ENCODE measurements around the gene PHF21A. TPM values are rescaled to one million over a fixed set of nuclear protein-coding genes. Genes with fewer than 3 reads are reported as not detected.
A peak's percentile ranks its signal among the peaks of the same experiment; 100 is the strongest.

The PHF21A gene
- total and polyA plus RNA-seq, 2 of the 13 experiments (the other 11 are each of a cell fraction or from before 2014, with no cell fraction given) = 4.1 to 34.6 TPM

DNA sequence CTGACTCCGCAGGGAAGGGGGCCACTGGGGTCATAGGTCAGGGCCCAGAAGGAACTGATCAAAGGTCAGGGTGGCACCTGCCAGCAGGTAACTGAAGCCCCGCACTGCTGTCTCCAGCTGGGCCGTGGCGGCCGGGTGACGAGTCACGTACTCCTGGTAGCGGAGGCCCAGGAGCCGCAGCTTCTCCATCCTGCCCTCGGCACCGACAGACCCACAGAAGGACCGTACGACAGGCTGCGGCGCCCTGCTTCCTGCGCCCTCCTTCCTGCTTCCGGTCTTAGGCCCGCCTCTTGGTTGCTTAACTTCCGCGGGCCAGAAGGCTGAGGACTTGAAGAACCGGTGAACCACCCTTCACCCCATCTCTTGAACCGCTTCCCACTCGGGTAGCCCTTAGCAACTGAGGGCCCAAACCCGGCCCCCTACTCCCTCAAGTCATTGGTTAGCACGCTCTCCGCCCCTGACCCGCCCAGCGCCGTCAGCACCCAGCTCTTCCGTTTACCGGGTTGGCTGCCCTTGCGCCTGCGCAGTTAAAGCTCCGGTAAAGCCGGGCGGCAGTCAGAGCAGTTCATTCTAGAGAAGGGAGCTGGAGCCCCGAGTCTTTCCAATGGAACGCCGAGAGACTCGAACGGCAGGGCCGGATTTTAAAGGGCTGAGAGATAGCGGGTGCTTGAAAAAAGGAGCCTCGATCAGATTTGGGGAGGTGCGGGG, 203.5 kb downstream of the PHF21A start, which contains the start of gene PEX16 (continued):
- TF ChIP-seq, protein P1, sequence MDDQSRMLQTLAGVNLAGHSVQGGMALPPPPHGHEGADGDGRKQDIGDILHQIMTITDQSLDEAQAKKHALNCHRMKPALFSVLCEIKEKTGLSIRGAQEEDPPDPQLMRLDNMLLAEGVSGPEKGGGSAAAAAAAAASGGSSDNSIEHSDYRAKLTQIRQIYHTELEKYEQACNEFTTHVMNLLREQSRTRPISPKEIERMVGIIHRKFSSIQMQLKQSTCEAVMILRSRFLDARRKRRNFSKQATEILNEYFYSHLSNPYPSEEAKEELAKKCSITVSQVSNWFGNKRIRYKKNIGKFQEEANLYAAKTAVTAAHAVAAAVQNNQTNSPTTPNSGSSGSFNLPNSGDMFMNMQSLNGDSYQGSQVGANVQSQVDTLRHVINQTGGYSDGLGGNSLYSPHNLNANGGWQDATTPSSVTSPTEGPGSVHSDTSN (CRISPR knock-in tag; IDR thresholded peaks at IDR 0.05; ENCODE audit: borderline replicate concordance) = no peak
- TF ChIP-seq RARG (CRISPR knock-in tag; IDR thresholded peaks at IDR 0.05; ENCODE audit: low read depth) = peak; percentile 71; the same call in 1 of the 2 replicates
- no peak for TF ChIP-seq ZNF24 (IDR thresholded peaks at IDR 0.05)
- TF ChIP-seq KLF16 (CRISPR knock-in tag; IDR thresholded peaks at IDR 0.05) = no peak; a peak in 1 of 4 replicates
- 0 out of 2 replicates have a peak, but pooled peaks have one; percentile 8 for TF ChIP-seq FOXA3 (CRISPR knock-in tag; IDR thresholded peaks at IDR 0.05)
- TF ChIP-seq, protein P2, sequence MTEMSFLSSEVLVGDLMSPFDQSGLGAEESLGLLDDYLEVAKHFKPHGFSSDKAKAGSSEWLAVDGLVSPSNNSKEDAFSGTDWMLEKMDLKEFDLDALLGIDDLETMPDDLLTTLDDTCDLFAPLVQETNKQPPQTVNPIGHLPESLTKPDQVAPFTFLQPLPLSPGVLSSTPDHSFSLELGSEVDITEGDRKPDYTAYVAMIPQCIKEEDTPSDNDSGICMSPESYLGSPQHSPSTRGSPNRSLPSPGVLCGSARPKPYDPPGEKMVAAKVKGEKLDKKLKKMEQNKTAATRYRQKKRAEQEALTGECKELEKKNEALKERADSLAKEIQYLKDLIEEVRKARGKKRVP (CRISPR knock-in tag; IDR thresholded peaks at IDR 0.05) = no peak
- no peak for TF ChIP-seq ZNF839 (CRISPR knock-in tag; IDR thresholded peaks at IDR 0.05; ENCODE audit: borderline replicate concordance)
- no peak for TF ChIP-seq ZC3H13 (CRISPR knock-in tag; IDR thresholded peaks at IDR 0.05)
- no peak for TF ChIP-seq NFE2L1 (CRISPR knock-in tag; IDR thresholded peaks at IDR 0.05; ENCODE audit: borderline replicate concordance)
- peak; percentile 64; the same call in 1 of the 2 replicates for TF ChIP-seq ZSCAN29 (CRISPR knock-in tag; conservative IDR thresholded peaks at IDR 0.05)
- no peak for TF ChIP-seq MED13 (CRISPR knock-in tag; IDR thresholded peaks at IDR 0.05)
- TF ChIP-seq TBX3 (IDR thresholded peaks at IDR 0.05; ENCODE audit: borderline replicate concordance) = no peak
- TF ChIP-seq ZNF780A (CRISPR knock-in tag; IDR thresholded peaks at IDR 0.05) = no peak
- TF ChIP-seq, protein P3, sequence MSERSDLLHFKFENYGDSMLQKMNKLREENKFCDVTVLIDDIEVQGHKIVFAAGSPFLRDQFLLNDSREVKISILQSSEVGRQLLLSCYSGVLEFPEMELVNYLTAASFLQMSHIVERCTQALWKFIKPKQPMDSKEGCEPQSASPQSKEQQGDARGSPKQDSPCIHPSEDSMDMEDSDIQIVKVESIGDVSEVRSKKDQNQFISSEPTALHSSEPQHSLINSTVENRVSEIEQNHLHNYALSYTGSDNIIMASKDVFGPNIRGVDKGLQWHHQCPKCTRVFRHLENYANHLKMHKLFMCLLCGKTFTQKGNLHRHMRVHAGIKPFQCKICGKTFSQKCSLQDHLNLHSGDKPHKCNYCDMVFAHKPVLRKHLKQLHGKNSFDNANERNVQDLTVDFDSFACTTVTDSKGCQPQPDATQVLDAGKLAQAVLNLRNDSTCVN (CRISPR knock-in tag; IDR thresholded peaks at IDR 0.05; ENCODE audit: borderline replicate concordance) = peak; percentile 43; the same call in 1 of the 2 replicates
- TF ChIP-seq CBX1 (IDR thresholded peaks at IDR 0.05; ENCODE audit: low read depth) = no peak
- no peak for TF ChIP-seq FLYWCH1 (CRISPR knock-in tag; IDR thresholded peaks at IDR 0.05)
- no peak for TF ChIP-seq HOXA7 (CRISPR knock-in tag; IDR thresholded peaks at IDR 0.05)
- peak; percentile 69 for TF ChIP-seq ZFX (CRISPR knock-in tag; IDR thresholded peaks at IDR 0.05; ENCODE audit: low read depth)
- TF ChIP-seq, protein P4, sequence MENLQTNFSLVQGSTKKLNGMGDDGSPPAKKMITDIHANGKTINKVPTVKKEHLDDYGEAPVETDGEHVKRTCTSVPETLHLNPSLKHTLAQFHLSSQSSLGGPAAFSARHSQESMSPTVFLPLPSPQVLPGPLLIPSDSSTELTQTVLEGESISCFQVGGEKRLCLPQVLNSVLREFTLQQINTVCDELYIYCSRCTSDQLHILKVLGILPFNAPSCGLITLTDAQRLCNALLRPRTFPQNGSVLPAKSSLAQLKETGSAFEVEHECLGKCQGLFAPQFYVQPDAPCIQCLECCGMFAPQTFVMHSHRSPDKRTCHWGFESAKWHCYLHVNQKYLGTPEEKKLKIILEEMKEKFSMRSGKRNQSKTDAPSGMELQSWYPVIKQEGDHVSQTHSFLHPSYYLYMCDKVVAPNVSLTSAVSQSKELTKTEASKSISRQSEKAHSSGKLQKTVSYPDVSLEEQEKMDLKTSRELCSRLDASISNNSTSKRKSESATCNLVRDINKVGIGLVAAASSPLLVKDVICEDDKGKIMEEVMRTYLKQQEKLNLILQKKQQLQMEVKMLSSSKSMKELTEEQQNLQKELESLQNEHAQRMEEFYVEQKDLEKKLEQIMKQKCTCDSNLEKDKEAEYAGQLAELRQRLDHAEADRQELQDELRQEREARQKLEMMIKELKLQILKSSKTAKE (CRISPR knock-in tag; IDR thresholded peaks at IDR 0.05; ENCODE audit: borderline replicate concordance) = no peak
- no peak for TF ChIP-seq ZNF124 (CRISPR knock-in tag; IDR thresholded peaks at IDR 0.05)
- no peak for TF ChIP-seq ZNF260 (CRISPR knock-in tag; IDR thresholded peaks at IDR 0.05; ENCODE audit: borderline replicate concordance, low read depth)
- no peak for TF ChIP-seq ZNF547 (CRISPR knock-in tag; IDR thresholded peaks at IDR 0.05)
- TF ChIP-seq ARNT2 (CRISPR knock-in tag; IDR thresholded peaks at IDR 0.05; ENCODE audit: low read depth) = no peak; the same call in 1 of the 2 replicates
- no peak for TF ChIP-seq ZNF335 (CRISPR knock-in tag; IDR thresholded peaks at IDR 0.05)
